H9 (cell line): Measurements from ENCODE around the gene RPS19BP1. TPM values are rescaled to one million over a fixed set of nuclear protein-coding genes. Genes with fewer than 3 reads are reported as not detected.

Source experiments
- DNase-seq: peaks from one replicate; pipeline ENCODE4 v3.0.0-alpha.2; 2017
- H2AFZ ChIP-seq: one replicate; pipeline ENCODE4 v1.6.1; 2013; ENCODE audit warnings: mild to moderate bottlenecking, low read length, control low read depth, moderate library complexity
- H2AK5ac ChIP-seq: 2 replicates; pipeline ENCODE4 v1.6.1; 2013; ENCODE audit warnings: low read length, control low read depth, mixed read lengths; ENCODE audit not compliant: insufficient read length
- H2BK120ac ChIP-seq: one replicate; pipeline ENCODE4 v1.6.1; 2013; ENCODE audit warnings: low read depth, mild to moderate bottlenecking, low read length, control low read depth, inconsistent platforms; ENCODE audit not compliant: poor library complexity, severe bottlenecking
- H2BK12ac ChIP-seq: 2 replicates; pipeline ENCODE4 v1.6.1; 2013; ENCODE audit warnings: low read length, control low read depth, mixed read lengths, low read depth; ENCODE audit not compliant: insufficient read length
- H2BK15ac ChIP-seq: 2 replicates; pipeline ENCODE4 v1.6.1; 2013; ENCODE audit warnings: low read depth, low read length, control low read depth
- H2BK20ac ChIP-seq: one replicate; pipeline ENCODE4 v1.6.1; 2013; ENCODE audit warnings: low read depth, mild to moderate bottlenecking, low read length, control low read depth, inconsistent platforms; ENCODE audit not compliant: poor library complexity, severe bottlenecking
- H2BK5ac ChIP-seq: 2 replicates; pipeline ENCODE4 v1.6.1; 2013; ENCODE audit warnings: low read length, control low read depth, mixed read lengths; ENCODE audit not compliant: insufficient read length
- H3K14ac ChIP-seq: 2 replicates; pipeline ENCODE4 v1.6.1; 2013; ENCODE audit warnings: low read length, control low read depth; ENCODE audit not compliant: insufficient read depth
- H3K18ac ChIP-seq: 2 replicates; pipeline ENCODE4 v1.6.1; 2013; ENCODE audit warnings: low read depth, mild to moderate bottlenecking, mixed read lengths, low read length, control low read depth; ENCODE audit not compliant: insufficient read length
- H3K23ac ChIP-seq: 2 replicates; pipeline ENCODE4 v1.6.1; 2013; ENCODE audit warnings: low read length, control low read depth, mixed read lengths, low read depth; ENCODE audit not compliant: insufficient read length
- H3K23me2 ChIP-seq: 2 replicates; pipeline ENCODE4 v1.6.1; 2013; ENCODE audit warnings: low read depth, mild to moderate bottlenecking, mixed read lengths, low read length, control low read depth; ENCODE audit not compliant: insufficient read length, poor library complexity, severe bottlenecking
- H3K27ac ChIP-seq: 2 replicates; pipeline ENCODE4 v1.5.1; 2013; ENCODE audit warnings: low read length, control low read depth, mixed read lengths, low read depth; ENCODE audit not compliant: insufficient read length
- H3K27me3 ChIP-seq: 2 replicates; pipeline ENCODE4 v1.6.1; 2013; ENCODE audit warnings: low read length, control low read depth, inconsistent platforms; ENCODE audit not compliant: insufficient read depth
- H3K4ac ChIP-seq: 2 replicates; pipeline ENCODE4 v1.6.1; 2013; ENCODE audit warnings: low read depth, mild to moderate bottlenecking, control low read depth, inconsistent platforms, low read length, moderate library complexity
- H3K4me1 ChIP-seq: 2 replicates; pipeline ENCODE4 v1.6.1; 2013; ENCODE audit warnings: low read length, control low read depth, inconsistent platforms; ENCODE audit not compliant: insufficient read depth
- H3K4me2 ChIP-seq: 2 replicates; pipeline ENCODE4 v1.6.1; 2013; ENCODE audit warnings: low read length, control low read depth, mixed read lengths; ENCODE audit not compliant: insufficient read length, insufficient read depth
- H3K56ac ChIP-seq: 2 replicates; pipeline ENCODE4 v1.6.1; 2013; ENCODE audit warnings: low read depth, mild to moderate bottlenecking, mixed read lengths, low read length, control low read depth; ENCODE audit not compliant: insufficient read length
- H3K79me1 ChIP-seq: 2 replicates; pipeline ENCODE4 v1.6.1; 2013; ENCODE audit warnings: low read depth, mild to moderate bottlenecking, moderate library complexity, low read length, control low read depth, inconsistent platforms; ENCODE audit not compliant: insufficient read depth, poor library complexity, severe bottlenecking
- H3K79me2 ChIP-seq: 2 replicates; pipeline ENCODE4 v1.6.1; 2013; ENCODE audit warnings: low read length, control low read depth, inconsistent platforms; ENCODE audit not compliant: insufficient read depth
- H3K9ac ChIP-seq: 2 replicates; pipeline ENCODE4 v1.6.1; 2013; ENCODE audit warnings: low read length, control low read depth, mixed read lengths; ENCODE audit not compliant: insufficient read length; ENCODE audit errors: extremely low read depth
- H3K9me3 ChIP-seq: one replicate; pipeline ENCODE4 v1.6.1; 2013; ENCODE audit warnings: low read depth, low read length, inconsistent platforms; ENCODE audit not compliant: control insufficient read depth
- H3T11ph ChIP-seq: one replicate; pipeline ENCODE4 v1.6.1; 2013; ENCODE audit warnings: mild to moderate bottlenecking, low read length, control low read depth, inconsistent platforms
- H4K20me1 ChIP-seq: one replicate; pipeline ENCODE4 v1.6.1; 2013; ENCODE audit not compliant: control insufficient read depth, insufficient read length, insufficient read depth
- H4K5ac ChIP-seq: 2 replicates; pipeline ENCODE4 v1.6.1; 2013; ENCODE audit warnings: low read depth, mild to moderate bottlenecking, mixed read lengths, low read length, control low read depth; ENCODE audit not compliant: insufficient read length
- H4K8ac ChIP-seq: replicated peaks from 2 replicates; pipeline ENCODE4 v1.6.1; 2013; ENCODE audit warnings: low read length, control low read depth, mixed read lengths, low read depth; ENCODE audit not compliant: insufficient read length
- H4K91ac ChIP-seq: 2 replicates; pipeline ENCODE4 v1.6.1; 2013; ENCODE audit warnings: low read depth, mild to moderate bottlenecking, moderate library complexity, mixed read lengths, low read length, control low read depth; ENCODE audit not compliant: insufficient read length
- H3K27ac Mint-ChIP-seq, 3 experiments: 2 replicates in 2 of 3; 3 replicates in 1 of 3; pipeline ENCODE4 v1.8.0; 2020 to 2021; ENCODE audit warnings: mixed read lengths in 3 of 3, mild to moderate bottlenecking in 1 of 3, moderate library complexity in 1 of 3
- H3K27me3 Mint-ChIP-seq: 2 replicates; pipeline ENCODE4 v1.8.0; 2021; ENCODE audit warnings: low read depth, mild to moderate bottlenecking, moderate library complexity, mixed read lengths
- H3K36me3 Mint-ChIP-seq, 3 experiments: 2 replicates in 2 of 3; 3 replicates in 1 of 3; pipeline ENCODE4 v1.8.0; 2020 to 2021; ENCODE audit warnings: low read depth in 3 of 3, mixed read lengths in 3 of 3; ENCODE audit not compliant: insufficient read depth in 1 of 3
- H3K4me1 Mint-ChIP-seq, 2 experiments: 2 replicates each; pipeline ENCODE4 v1.8.0; 2020; ENCODE audit warnings: mixed read lengths in 2 of 2
- H3K4me3 Mint-ChIP-seq, 2 experiments: 2 replicates in 1 of 2; 3 replicates in 1 of 2; pipeline ENCODE4 v1.8.0; 2020 to 2021; ENCODE audit warnings: mild to moderate bottlenecking in 2 of 2, mixed read lengths in 2 of 2, moderate library complexity in 1 of 2
- H3K9me3 Mint-ChIP-seq, 2 experiments: 2 replicates in 1 of 2; 3 replicates in 1 of 2; pipeline ENCODE4 v1.8.0; 2020; ENCODE audit warnings: mild to moderate bottlenecking in 2 of 2, mixed read lengths in 2 of 2, moderate library complexity in 1 of 2
- CTCF ChIP-seq: fragments of 200-600 bp; sonication (generic); conservative IDR thresholded peaks from 3 replicates; pipeline ENCODE4 v1.8.0; 2021; ENCODE audit warnings: antibody characterized with exemption, mild to moderate bottlenecking
- WGBS: extraction: QIAGEN DNeasy Blood & Tissue Kit; methylation state at CpG from one replicate; pipeline ENCODE4 v1.1.7; 2013; ENCODE audit warnings: missing lambda C conversion rate, low lambda C conversion rate, mixed read lengths; ENCODE audit not compliant: insufficient read length; ENCODE audit errors: extremely low coverage; 5-methylcytosine and 5-hydroxymethylcytosine counted together
- total RNA-seq: library from RNA; stranded (reverse); gene quantifications from 2 replicates; pipeline ENCODE4 v1.2.1, GENCODE V29; 2021

RPS19BP1 gene
- total RNA-seq, 1 experiment from 2014 or later, result 65.0 TPM

- no peak overlapping the region for H4K5ac ChIP-seq
- H2BK15ac ChIP-seq, result no peak overlapping the region
- no peak overlapping the region for H3T11ph ChIP-seq
- no peak overlapping the region for H3K56ac ChIP-seq
- H3K4me3 Mint-ChIP-seq, result no peak overlapping the region; a peak in 1 of 5 replicates
- no peaks in the 10 kb centered on the region for H3K9me3 ChIP-seq
- peaks cover 8% of the 10 kb centered on the region for H3K27me3 ChIP-seq
- H2BK120ac ChIP-seq, result no peak overlapping the region
- H2AK5ac ChIP-seq, result no peak overlapping the region
- no peak overlapping the region for H3K27ac Mint-ChIP-seq
- no peak overlapping the region for H2BK20ac ChIP-seq
- H4K8ac ChIP-seq, result no peak overlapping the region
- H2BK12ac ChIP-seq, result no peak overlapping the region
- no peak overlapping the region for H3K27ac ChIP-seq
- H3K23me2 ChIP-seq, result peaks cover 8% of the 10 kb centered on the region
- no CpG with 5 or more reads among the region's 3 CpGs for WGBS
- H3K4me1 ChIP-seq, result no peaks in the 10 kb centered on the region; the same call in 1 of the 2 replicates
- H3K18ac ChIP-seq, result no peak overlapping the region
- H3K79me2 ChIP-seq, result no peaks in the 10 kb centered on the region
- no peaks in the 10 kb centered on the region for H3K79me1 ChIP-seq
- H3K14ac ChIP-seq, result no peak overlapping the region
- no peak overlapping the region for H2AFZ ChIP-seq
- H3K4me2 ChIP-seq, result no peak overlapping the region
- no peak overlapping the region for H2BK5ac ChIP-seq
- no peak overlapping the region for H3K4ac ChIP-seq
- TF ChIP-seq CTCF, result no peak
- H4K91ac ChIP-seq, result no peak overlapping the region
- peaks cover 10 to 14% of the 10 kb centered on the region in 2 experiments for H3K4me1 Mint-ChIP-seq
- peaks cover 84% of the 10 kb centered on the region for H3K27me3 Mint-ChIP-seq
- H3K9me3 Mint-ChIP-seq, result no peaks in the 10 kb centered on the region
- H3K36me3 Mint-ChIP-seq, result peaks cover 3 to 5% (median 4%) of the 10 kb centered on the region in 3 experiments; a peak in 4 of 7 replicates
- DNase-seq, result no peak
- no peak overlapping the region for H3K9ac ChIP-seq
- no peaks in the 10 kb centered on the region for H4K20me1 ChIP-seq
- no peak overlapping the region for H3K23ac ChIP-seq
Observed at GRCh38 chr22:39498802-39499201, 33.7 kb downstream of the RPS19BP1 start.
